Caki2 (cell line): ENCODE results near the gene AMOTL2. TPM values are rescaled to one million over a fixed set of nuclear protein-coding genes. Genes with fewer than 3 reads are reported as not detected.

Experiments used
- DNase-seq: peaks from one replicate; pipeline ENCODE4 v3.0.0-alpha.2; 2015; ENCODE audit warnings: low read depth
- in situ Hi-C: cut with HindIII; loops from 2 replicates; pipeline ENCODE4 v1.10.0; 2016; ENCODE audit warnings: low sequenced_read_pairs, low pct_unique_long_range_greater_than_20kb, mixed read lengths
- total RNA-seq: library from RNA; depleted of rRNA; stranded (reverse); fragments of >200 nt; shearing (Covaris generic); gene quantifications from 2 replicates; pipeline ENCODE4 v1.2.3, GENCODE V29; 2014; ENCODE audit warnings: low replicate concordance

The AMOTL2 gene
- total RNA-seq, 1 experiment from 2014 or later = 114 TPM

GRCh38 chr3:134344560-134344959 is 29.7 kb downstream of the AMOTL2 start:
- in situ Hi-C loops = no loop called here
- DNase-seq = no peak

GRCh38 chr3:134342259-134342658 is 32.0 kb downstream of the AMOTL2 start:
- no peak for DNase-seq
- in situ Hi-C loops = no loop called here

GRCh38 chr3:134341389-134341788 is 32.9 kb downstream of the AMOTL2 start:
- no peak for DNase-seq
- in situ Hi-C loops = no loop called here

GRCh38 chr3:134340982-134341365 is 33.3 kb downstream of the AMOTL2 start:
- in situ Hi-C loops = no loop called here
- no peak for DNase-seq

GRCh38 chr3:134340362-134340981 is 33.8 kb downstream of the AMOTL2 start:
- no peak for DNase-seq
- in situ Hi-C loops = no loop called here

- no peak for DNase-seq
- in situ Hi-C loops = no loop called here
These were observed 34.3 kb downstream of the AMOTL2 start for GRCh38 chr3:134339913-134340312.

GRCh38 chr3:134339331-134339730 is 34.9 kb downstream of the AMOTL2 start:
- in situ Hi-C loops = no loop called here
- DNase-seq = no peak

- no peak for DNase-seq
- in situ Hi-C loops = no loop called here
These were observed 35.6 kb downstream of the AMOTL2 start for GRCh38 chr3:134338516-134339261.

GRCh38 chr3:134338201-134338512 is 36.1 kb downstream of the AMOTL2 start:
- in situ Hi-C loops = no loop called here

GRCh38 chr3:134337511-134338200 is 36.6 kb downstream of the AMOTL2 start:
- DNase-seq = no peak
- in situ Hi-C loops = no loop called here

More at GRCh38 chr3:134338201-134338512, 36.1 kb downstream of the AMOTL2 start:
- no peak for DNase-seq

- no peak for DNase-seq
- in situ Hi-C loops = no loop called here
These were observed 37.2 kb downstream of the AMOTL2 start for GRCh38 chr3:134337071-134337482.

- in situ Hi-C loops = no loop called here
- no peak for DNase-seq
These were observed 37.7 kb downstream of the AMOTL2 start for GRCh38 chr3:134336587-134336986.

- in situ Hi-C loops = no loop called here
- DNase-seq = peak; percentile 45
These were observed 39.4 kb downstream of the AMOTL2 start for GRCh38 chr3:134334901-134335280.

GRCh38 chr3:134334231-134334900 is 39.9 kb downstream of the AMOTL2 start:
- in situ Hi-C loops = no loop called here
- no peak for DNase-seq

GRCh38 chr3:134333522-134334181 is 40.6 kb downstream of the AMOTL2 start:
- peak; percentile 63 for DNase-seq
- in situ Hi-C loops = no loop called here

- no peak for DNase-seq
- in situ Hi-C loops = no loop called here
These were observed 41.9 kb downstream of the AMOTL2 start for GRCh38 chr3:134332344-134332743.

- in situ Hi-C loops = no loop called here
- no peak for DNase-seq
These were observed 42.4 kb downstream of the AMOTL2 start for GRCh38 chr3:134331811-134332199.

- in situ Hi-C loops = no loop called here
- DNase-seq = no peak
These were observed 43.1 kb downstream of the AMOTL2 start for GRCh38 chr3:134330883-134331810.
